Motor neuron (in vitro differentiated cells): Measurements from ENCODE around the gene CKB. TPM values are rescaled to one million over a fixed set of nuclear protein-coding genes. Genes with fewer than 3 reads are reported as not detected.
"Not testable (repeated sequence)": the region's sequence is repeated elsewhere in the genome, so short reads cannot be mapped to it uniquely, and the experiment has no call there.

Experiments
- ATAC-seq, 8 experiments: fragments of 200-7000 bp; cut with Tn5 transposase; replicated peaks in 6 of 8; 2 replicates each; pipeline ENCODE4 v1.8.0; 2021; ENCODE audit warnings: mild to moderate bottlenecking in 8 of 8, moderate library complexity in 8 of 8
- H3K27ac ChIP-seq, 2 donors: fragments of 250-450 bp; sonication (Bioruptor Pico); 2 replicates each; pipeline ENCODE4 v1.9.0; 2021; ENCODE audit warnings: antibody characterized with exemption in 2 of 2, mild to moderate bottlenecking in 2 of 2, moderate library complexity in 1 of 2
- H3K4me1 ChIP-seq, 2 donors: fragments of 250-450 bp; sonication (Bioruptor Pico); replicated peaks in 1 of 2; 2 replicates each; pipeline ENCODE4 v1.6.1; 2021; ENCODE audit warnings: antibody characterized with exemption in 2 of 2, mild to moderate bottlenecking in 2 of 2, moderate library complexity in 1 of 2
- H3K4me3 ChIP-seq, 5 donors: fragments of 250-450 bp; sonication (Bioruptor Pico); 2 replicates each; pipeline ENCODE4 v1.9.0; 2021; ENCODE audit warnings: antibody characterized with exemption in 5 of 5, mild to moderate bottlenecking in 5 of 5, moderate library complexity in 4 of 5
- WGBS, 10 experiments: fragments of 450-650 bp; shearing (Covaris generic); methylation state at CpG; one replicate each; pipeline ENCODE4 v1.0.0; 2022; 5-methylcytosine and 5-hydroxymethylcytosine counted together
- in situ Hi-C, 9 experiments: fragments of 400-800 bp; cut with MboI; loops; one replicate each; pipeline ENCODE4 v1.15.0; 2021; ENCODE audit warnings: low sequenced_read_pairs in 9 of 9, low pct_unique_long_range_greater_than_20kb in 2 of 9; ENCODE audit not compliant: unreplicated experiment in 9 of 9
- total RNA-seq, 8 experiments: library from RNA; unstranded; fragments of 300-600 nt; gene quantifications; 2 replicates each; pipeline versions ENCODE4 v1.2.3 to v1.2.4, GENCODE V29; 2022

Gene CKB
- total RNA-seq, 8 experiments from 2014 or later: 37.4 to 1,622 (median 346) TPM

GRCh38 chr14:103517721-103518421, 4.8 kb downstream of the CKB start:
- in situ Hi-C loops: no loop called here

GRCh38 chr14:103517174-103517566, 5.5 kb downstream of the CKB start:
- WGBS, 10 experiments: 55 to 100% (median 100%) methylated on average over 1 to 3 of the region's 10 CpGs; no CpG with 5 or more reads in 5 of the 10 experiments
- in situ Hi-C loops: no loop called here
- H3K4me1 ChIP-seq: peaks cover 14 to 38% of the 10 kb centered on the region in 2 donors
- H3K27ac ChIP-seq: peak overlapping the region in 1 of 2 donors; percentile 50
- ATAC-seq: no peak
- no peak overlapping the region for H3K4me3 ChIP-seq

More at GRCh38 chr14:103517721-103518421, 4.8 kb downstream of the CKB start:
- WGBS, 10 experiments: 44 to 83% methylated on average over 2 to 4 of the region's 20 CpGs; no CpG with 5 or more reads in 8 of the 10 experiments
- Histone ChIP-seq H3K4me3 (no peak overlapping the region), H3K4me1 (peaks cover 14 to 38% of the 10 kb centered on the region in 2 donors), H3K27ac (peak overlapping the region in 1 of 2 donors; percentile 50)
- peak in 5 of 8 experiments; percentile 1 to 9 (median 4) for ATAC-seq

- no peak overlapping the region for H3K4me3 ChIP-seq
- in situ Hi-C loops: no loop called here
- no peak overlapping the region for H3K27ac ChIP-seq
- 73 to 100% (median 90%) methylated on average over 2 to 6 of the region's 10 CpGs; no CpG with 5 or more reads in 3 of the 10 experiments for WGBS, 10 experiments
- peaks cover 14 to 38% of the 10 kb centered on the region in 2 donors for H3K4me1 ChIP-seq
- no peak for ATAC-seq
These were observed 6.0 kb downstream of the CKB start for GRCh38 chr14:103516426-103517173.

GRCh38 chr14:103514596-103515421, 7.8 kb downstream of the CKB start:
- Histone ChIP-seq H3K4me1 (peaks cover 7 to 29% of the 10 kb centered on the region in 2 donors), H3K4me3 (no peak overlapping the region), H3K27ac (no peak overlapping the region)
- in situ Hi-C loops: no loop called here
- 40 to 100% (median 86%) methylated on average over 1 to 8 of the region's 18 CpGs for WGBS, 10 experiments
- ATAC-seq: no peak

- WGBS, 10 experiments: 0 to 96% (median 85%) methylated on average over 1 to 10 of the region's 25 CpGs; no CpG with 5 or more reads in 3 of the 10 experiments
- in situ Hi-C loops: no loop called here
- H3K4me3 ChIP-seq: no peak overlapping the region
- peak; percentile 46 to 86 (median 62) for ATAC-seq
- H3K4me1 ChIP-seq: peaks cover 0 to 13% of the 10 kb centered on the region in 2 donors
- H3K27ac ChIP-seq: no peak overlapping the region
These were observed 9.7 kb downstream of the CKB start for GRCh38 chr14:103512701-103513611.

- H3K27ac ChIP-seq, in situ Hi-C loops, ATAC-seq, H3K4me1 ChIP-seq, H3K4me3 ChIP-seq: not testable (repeated sequence)
- WGBS, 10 experiments: 93 to 100% (median 98%) methylated on average over 1 to 7 of the region's 8 CpGs; no CpG with 5 or more reads in 6 of the 10 experiments
These were observed 10.4 kb downstream of the CKB start for GRCh38 chr14:103512180-103512579.

GRCh38 chr14:103510724-103511693, 11.6 kb downstream of the CKB start:
- 78 to 100% (median 90%) methylated on average over 1 to 16 of the region's 26 CpGs; no CpG with 5 or more reads in 3 of the 10 experiments for WGBS, 10 experiments
- Histone ChIP-seq H3K27ac (no peak overlapping the region), H3K4me3 (no peak overlapping the region), H3K4me1 (no peaks in the 10 kb centered on the region)
- in situ Hi-C loops: no loop called here
- no peak for ATAC-seq

GRCh38 chr14:103509864-103510723, 12.5 kb downstream of the CKB start:
- no peaks in the 10 kb centered on the region for H3K4me1 ChIP-seq
- no peak overlapping the region for H3K4me3 ChIP-seq
- in situ Hi-C loops: no loop called here
- no peak overlapping the region for H3K27ac ChIP-seq
- no peak for ATAC-seq
- WGBS, 10 experiments: 80 to 100% (median 93%) methylated on average over 1 to 7 of the region's 11 CpGs

GRCh38 chr14:103508521-103509329, 13.9 kb downstream of the CKB start:
- WGBS, 10 experiments: 60 to 100% (median 89%) methylated on average over 1 to 12 of the region's 16 CpGs; no CpG with 5 or more reads in 1 of the 10 experiments
- ATAC-seq: no peak
- no peaks in the 10 kb centered on the region for H3K4me1 ChIP-seq
- in situ Hi-C loops: no loop called here
- no peak overlapping the region for H3K27ac ChIP-seq
- no peak overlapping the region for H3K4me3 ChIP-seq

GRCh38 chr14:103507751-103508150, 14.9 kb downstream of the CKB start:
- ATAC-seq: no peak
- no peak overlapping the region for H3K27ac ChIP-seq
- no peak overlapping the region for H3K4me3 ChIP-seq
- WGBS, 10 experiments: 82 to 100% (median 100%) methylated on average over 1 to 3 of the region's 3 CpGs; no CpG with 5 or more reads in 3 of the 10 experiments
- no peaks in the 10 kb centered on the region for H3K4me1 ChIP-seq
- in situ Hi-C loops: no loop called here
